Right hindlimb (tissue), 1 donor: ENCODE results near the gene C22orf15.

Source experiments
- DNase-seq: peaks from one replicate; pipeline ENCODE4 v3.0.0-alpha.2; 2018

The C22orf15 gene

GRCh38 chr22:23774114-23774921, 11.5 kb downstream of the C22orf15 start:
- no peak for DNase-seq

GRCh38 chr22:23774922-23775436, 12.2 kb downstream of the C22orf15 start:
- peak; percentile 61 for DNase-seq

- no peak for DNase-seq
These were observed 13.1 kb downstream of the C22orf15 start for GRCh38 chr22:23775779-23776375.

- DNase-seq = no peak
These were observed 15.2 kb downstream of the C22orf15 start for GRCh38 chr22:23777776-23778576.

- no peak for DNase-seq
These were observed 15.7 kb downstream of the C22orf15 start for GRCh38 chr22:23778577-23778900.

GRCh38 chr22:23779083-23779482, 16.3 kb downstream of the C22orf15 start:
- no peak for DNase-seq

GRCh38 chr22:23779731-23780130, 16.9 kb downstream of the C22orf15 start:
- no peak for DNase-seq

- no peak for DNase-seq
These were observed 17.5 kb downstream of the C22orf15 start for GRCh38 chr22:23780146-23780748.

- peak; percentile 42 for DNase-seq
These were observed 18.3 kb downstream of the C22orf15 start for GRCh38 chr22:23781065-23781464.

GRCh38 chr22:23781511-23782183, 18.9 kb downstream of the C22orf15 start:
- DNase-seq = no peak

GRCh38 chr22:23782252-23782651, 19.5 kb downstream of the C22orf15 start:
- DNase-seq = no peak

- no peak for DNase-seq
These were observed 19.9 kb downstream of the C22orf15 start for GRCh38 chr22:23782703-23783102.

- DNase-seq = no peak
These were observed 20.7 kb downstream of the C22orf15 start for GRCh38 chr22:23783265-23784150.

- DNase-seq = no peak
These were observed 21.5 kb downstream of the C22orf15 start for GRCh38 chr22:23784215-23784732.

GRCh38 chr22:23786261-23786710, 23.5 kb downstream of the C22orf15 start:
- DNase-seq = no peak

GRCh38 chr22:23786752-23787599, 24.2 kb downstream of the C22orf15 start, which contains the start of gene SMARCB1:
Gene SMARCB1, plus strand, starts transcription at chr22:23786966. Its CDS starts 204 bp downstream, at chr22:23787170.
- DNase-seq = peak; percentile 93

- no peak for DNase-seq
These were observed 24.8 kb downstream of the C22orf15 start for GRCh38 chr22:23787600-23787896.

GRCh38 chr22:23787910-23788309, 25.1 kb downstream of the C22orf15 start:
- DNase-seq = no peak

- DNase-seq = peak; percentile 16
These were observed 26.3 kb downstream of the C22orf15 start for GRCh38 chr22:23789121-23789520.

GRCh38 chr22:23789638-23790037, 26.8 kb downstream of the C22orf15 start:
- DNase-seq = peak; percentile 15
